IMR-90 (cell line): ENCODE data around the gene MYCBP2. TPM values are rescaled to one million over a fixed set of nuclear protein-coding genes. Genes with fewer than 3 reads are reported as not detected.

Experiments
- ATAC-seq: fragments of 200-7000 bp; cut with Tn5 transposase; 2 replicates; pipeline ENCODE4 v1.9.1; 2020; ENCODE audit warnings: low read depth, mild to moderate bottlenecking, moderate library complexity
- BruUV-seq: library from RNA; stranded (reverse); fragments of 400-500 nt; replicated peaks from 2 replicates; lab custom pipeline; 2021; lab: Mats Ljungman, UMichigan
- CTCF ChIA-PET: fragments of 300-600 bp; formaldehyde crosslinking; extraction: SDS; loops from one replicate; lab custom pipeline; 2021; ENCODE audit warnings: antibody characterized with exemption; lab: Yijun Ruan, JAX
- POLR2A ChIA-PET: fragments of 300-600 bp; sonication (Branson Sonifier 250); formaldehyde crosslinking; loops from one replicate; lab custom pipeline; 2022; ENCODE audit warnings: antibody characterized with exemption; ENCODE audit not compliant: unreplicated experiment; lab: Charles Lee
- DNase-seq: peaks from one replicate; pipeline ENCODE4 v3.0.0; 2013
- H2AFZ ChIP-seq: replicated peaks from 2 replicates; pipeline ENCODE3; 2013; ENCODE audit warnings: low read length, mild to moderate bottlenecking; ENCODE audit not compliant: poor library complexity
- H2AK5ac ChIP-seq: 2 replicates; pipeline ENCODE4 v1.6.1; 2013; ENCODE audit warnings: low read depth, low read length, inconsistent platforms
- H2AK9ac ChIP-seq: replicated peaks from 2 replicates; pipeline ENCODE3; 2013; ENCODE audit warnings: mild to moderate bottlenecking, low read depth, low read length, moderate library complexity; ENCODE audit not compliant: poor library complexity
- H2BK120ac ChIP-seq: 2 replicates; pipeline ENCODE4 v1.6.1; 2013; ENCODE audit warnings: low read depth, low read length, inconsistent platforms
- H2BK15ac ChIP-seq: 3 replicates; pipeline ENCODE4 v1.6.1; 2013; ENCODE audit warnings: low read depth, low read length, inconsistent platforms
- H2BK20ac ChIP-seq: 2 replicates; pipeline ENCODE4 v1.6.1; 2013; ENCODE audit warnings: low read depth, mild to moderate bottlenecking, inconsistent platforms, low read length, moderate library complexity
- H2BK5ac ChIP-seq: 2 replicates; pipeline ENCODE4 v1.6.1; 2013; ENCODE audit warnings: mild to moderate bottlenecking, low read depth, low read length, inconsistent platforms; ENCODE audit not compliant: poor library complexity, severe bottlenecking
- H3K14ac ChIP-seq: replicated peaks from 2 replicates; pipeline ENCODE4 v1.6.1; 2013; ENCODE audit warnings: low read depth, low read length, inconsistent platforms
- H3K18ac ChIP-seq: 2 replicates; pipeline ENCODE4 v1.6.1; 2013; ENCODE audit warnings: low read depth, low read length, control low read depth
- H3K23ac ChIP-seq: 2 replicates; pipeline ENCODE4 v1.6.1; 2013; ENCODE audit warnings: low read depth, low read length, inconsistent platforms
- H3K27ac ChIP-seq: 2 replicates; pipeline ENCODE4 v1.5.1; 2013; ENCODE audit warnings: mild to moderate bottlenecking, control low read depth, low read length; ENCODE audit not compliant: insufficient read depth
- H3K27me3 ChIP-seq: 2 replicates; pipeline ENCODE4 v1.6.1; 2013; ENCODE audit warnings: low read length; ENCODE audit not compliant: control insufficient read depth, insufficient read depth
- H3K36me3 ChIP-seq: 2 replicates; pipeline ENCODE4 v1.6.1; 2013; ENCODE audit warnings: low read length, mixed read lengths; ENCODE audit not compliant: control insufficient read depth, insufficient read depth
- H3K4ac ChIP-seq: 2 replicates; pipeline ENCODE4 v1.6.1; 2013; ENCODE audit warnings: low read depth, low read length, inconsistent platforms
- H3K4me1 ChIP-seq: 2 replicates; pipeline ENCODE4 v1.6.1; 2013; ENCODE audit warnings: low read length, mixed read lengths; ENCODE audit not compliant: control insufficient read depth, insufficient read depth
- H3K4me2 ChIP-seq: 2 replicates; pipeline ENCODE4 v1.6.1; 2013; ENCODE audit warnings: low read depth, mild to moderate bottlenecking, control low read depth, low read length, moderate library complexity
- H3K4me3 ChIP-seq: 2 replicates; pipeline ENCODE4 v1.5.1; 2013; ENCODE audit warnings: low read depth, mild to moderate bottlenecking, control low read depth, low read length, moderate library complexity; ENCODE audit not compliant: insufficient read depth
- H3K56ac ChIP-seq: 2 replicates; pipeline ENCODE4 v1.6.1; 2013; ENCODE audit warnings: low read length, inconsistent platforms; ENCODE audit not compliant: insufficient read depth; ENCODE audit errors: extremely low read depth
- H3K79me1 ChIP-seq, 2 experiments: 2 replicates each; pipeline ENCODE4 v1.6.1; 2013; ENCODE audit warnings: low read length in 2 of 2, inconsistent platforms in 1 of 2, low read depth in 1 of 2
- H3K9ac ChIP-seq: 2 replicates; pipeline ENCODE4 v1.6.1; 2013; ENCODE audit warnings: low read depth, low read length, control low read depth
- H3K9me1 ChIP-seq: 2 replicates; pipeline ENCODE4 v1.6.1; 2013; ENCODE audit warnings: low read length, inconsistent platforms; ENCODE audit not compliant: insufficient read depth
- H3K9me3 ChIP-seq: 2 replicates; pipeline ENCODE4 v1.6.1; 2013; ENCODE audit warnings: low read length; ENCODE audit not compliant: control insufficient read depth, insufficient read depth
- H4K20me1 ChIP-seq: 2 replicates; pipeline ENCODE4 v1.6.1; 2013; ENCODE audit warnings: low read length, inconsistent platforms; ENCODE audit not compliant: insufficient read depth
- H4K5ac ChIP-seq: 2 replicates; pipeline ENCODE4 v1.6.1; 2013; ENCODE audit warnings: mild to moderate bottlenecking, low read depth, low read length, control low read depth
- H4K8ac ChIP-seq, 2 experiments: 2 replicates each; pipeline ENCODE4 v1.6.1; 2013; ENCODE audit warnings: low read depth in 2 of 2, low read length in 2 of 2, control low read depth in 1 of 2, inconsistent platforms in 1 of 2
- H4K91ac ChIP-seq: 2 replicates; pipeline ENCODE4 v1.6.1; 2013; ENCODE audit warnings: low read depth, low read length, inconsistent platforms; ENCODE audit not compliant: insufficient read depth
- FOS ChIP-seq: fragments of 150-350 bp; IDR thresholded peaks from 2 replicates; pipeline ENCODE4 v1.6.1; 2016; ENCODE audit warnings: low read depth, low read length
- MAFK ChIP-seq: IDR thresholded peaks from 2 replicates; pipeline ENCODE4 v1.6.1; 2012; ENCODE audit warnings: low read depth, low read length, improper control_type of control experiment
- WGBS, 2 experiments: methylation state at CpG; one replicate each; pipeline versions ENCODE4 v1.1.5 to v1.1.7; 2013; ENCODE audit warnings: missing lambda C conversion rate in 2 of 2; ENCODE audit not compliant: insufficient read length in 1 of 2; ENCODE audit errors: extremely low coverage in 2 of 2; 5-methylcytosine and 5-hydroxymethylcytosine counted together
- dilution Hi-C: fragments of 300-500 bp; cut with HindIII; formaldehyde crosslinking; loops from one replicate; pipeline ENCODE4 v1.14.3; 2018; ENCODE audit warnings: low sequenced_read_pairs; ENCODE audit not compliant: unreplicated experiment
- in situ Hi-C: fragments of 300-500 bp; cut with MboI; formaldehyde crosslinking; loops from 3 replicates; pipeline ENCODE4 v1.14.3; 2019; ENCODE audit warnings: low sequenced_read_pairs, inconsistent platforms, mixed read lengths
- intact Hi-C: fragments of 100-400 bp; cut with micrococcal nuclease; formaldehyde crosslinking; loops from 2 replicates; pipeline ENCODE4 v1.10.0; 2022
- polyA plus RNA-seq, 3 experiments: library from polyadenylated mRNA; depleted of rRNA; stranded (reverse); fragments of >200 nt; gene quantifications; 2 replicates each; pipeline ENCODE4 v1.2.3, GENCODE V29; 2012; ENCODE audit warnings: low replicate concordance in 1 of 3
- total RNA-seq: library from RNA; depleted of rRNA; stranded (reverse); fragments of >200 nt; gene quantifications from 2 replicates; pipeline ENCODE4 v1.2.3, GENCODE V29; 2012

MYCBP2 gene
- total and polyA plus RNA-seq, 2 of the 4 experiments (the other 2 are of a cell fraction) = 20.1 to 43.2 TPM

DNA sequence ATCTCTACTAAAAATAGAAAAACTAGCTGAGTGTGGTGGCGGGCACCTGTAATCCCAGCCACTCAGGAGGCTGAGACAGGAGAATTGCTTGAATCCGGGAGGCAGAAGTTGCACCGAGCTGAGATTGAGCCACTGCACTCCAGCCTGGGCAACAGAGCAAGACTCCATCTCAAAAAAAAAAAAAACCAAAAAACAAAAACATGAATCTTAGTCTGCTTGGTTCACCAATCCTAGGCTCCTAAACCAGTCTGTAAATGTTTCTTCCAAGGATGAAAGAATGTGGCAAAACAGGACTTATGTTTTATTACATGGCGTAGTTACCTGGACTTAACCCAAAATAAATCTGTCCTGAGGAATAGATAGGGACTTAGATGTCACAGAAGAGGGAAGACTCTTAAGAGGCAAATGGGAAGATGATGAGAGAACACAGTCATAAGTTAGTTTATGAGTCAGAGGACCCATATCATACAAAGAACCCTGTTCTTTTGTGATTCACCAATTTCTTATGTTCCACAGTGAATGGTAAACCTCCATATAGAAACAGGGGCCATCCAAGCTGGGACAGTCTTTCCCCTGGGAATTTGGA, 293.1 kb downstream of the MYCBP2 start:
- TF ChIP-seq FOS (0 out of 2 replicates have a peak, but pooled peaks have one; percentile 29), MAFK (no peak)
- Histone ChIP-seq H3K4me1 (peaks cover 3% of the 10 kb centered on the region; the same call in 1 of the 2 replicates), H2BK120ac (no peak overlapping the region), H4K5ac (no peak overlapping the region), H2BK20ac (no peak overlapping the region), H3K9ac (no peak overlapping the region), H3K18ac (no peak overlapping the region), H3K23ac (no peak overlapping the region), H3K36me3 (no peaks in the 10 kb centered on the region), H3K9me1 (no peaks in the 10 kb centered on the region; the same call in 1 of the 2 replicates), H2BK5ac (no peak overlapping the region), H3K27me3 (no peaks in the 10 kb centered on the region), H4K20me1 (no peaks in the 10 kb centered on the region), H3K4ac (no peak overlapping the region), H3K4me3 (no peak overlapping the region), H2BK15ac (no peak overlapping the region), H2AK5ac (no peak overlapping the region), H3K14ac (no peak overlapping the region), H4K91ac (no peak overlapping the region), H3K27ac (no peak overlapping the region), H2AK9ac (no peak overlapping the region), H3K9me3 (no peaks in the 10 kb centered on the region), H3K79me1 (no peaks in the 10 kb centered on the region), H4K8ac (no peak overlapping the region), H3K4me2 (no peak overlapping the region), H2AFZ (no peak overlapping the region), H3K56ac (no peak overlapping the region)
- CTCF ChIA-PET = no interaction called here
- DNase-seq (peak; percentile 60), ATAC-seq (peak; percentile 32; the same call in 1 of the 2 replicates)
- 80% methylated on average over 1 of the region's 4 CpGs; no CpG with 5 or more reads in 1 of the 2 experiments for WGBS, 2 experiments
- POLR2A ChIA-PET = no interaction called here
- BruUV-seq = no TSS peak
- dilution Hi-C loops = no loop called here
- intact Hi-C loops = no loop called here
- in situ Hi-C loops = no loop called here
